SK-N-SH (cell line): ENCODE measurements around the gene KRT78. TPM values are rescaled to one million over a fixed set of nuclear protein-coding genes. Genes with fewer than 3 reads are reported as not detected.

ENCODE experiments used
- CTCF ChIA-PET: fragments of 300-600, 350-600 bp; formaldehyde crosslinking; extraction: SDS; loops from one replicate; lab custom pipeline; 2021; lab: Yijun Ruan, JAX
- POLR2A ChIA-PET: fragments of 350-600 bp; sonication (Branson Sonifier 250); formaldehyde crosslinking; extraction: SDS; loops from one replicate; lab custom pipeline; 2020; ENCODE audit warnings: antibody characterized with exemption, inconsistent platforms; lab: Yijun Ruan, JAX
- DNase-seq: peaks from one replicate; pipeline ENCODE4 v3.0.0; 2012
- H2AFZ ChIP-seq: fragments of 200-600 bp; sonication (generic); 2 replicates; pipeline ENCODE4 v1.8.1; 2016; ENCODE audit warnings: antibody characterized with exemption, mild to moderate bottlenecking, low read depth
- H3F3A ChIP-seq: fragments of 200-600 bp; sonication (generic); replicated peaks from 2 replicates; pipeline ENCODE3; 2016; ENCODE audit warnings: antibody characterized with exemption, mild to moderate bottlenecking; ENCODE audit not compliant: insufficient read depth
- H3K27ac ChIP-seq, 2 experiments: fragments of 200-500 bp in 1 of 2; fragments of 200-600 bp in 1 of 2; sonication (Bioruptor generic) in 1 of 2; sonication (generic), shearing (Covaris generic) in 1 of 2; 2 replicates each; pipeline versions ENCODE4 v1.5.1 to v1.6.1; 2014 to 2016; ENCODE audit warnings: low read depth in 2 of 2, inconsistent platforms in 1 of 2, low read length in 1 of 2, mild to moderate bottlenecking in 1 of 2, mixed read lengths in 1 of 2
- H3K27me3 ChIP-seq: fragments of 200-600 bp; sonication (generic), shearing (Covaris generic); 2 replicates; pipeline ENCODE4 v1.6.1; 2016; ENCODE audit warnings: mixed run types; ENCODE audit not compliant: insufficient read depth
- H3K36me3 ChIP-seq, 2 experiments: fragments of 200-500 bp in 1 of 2; fragments of 200-600 bp in 1 of 2; sonication (Bioruptor generic) in 1 of 2; sonication (generic) in 1 of 2; replicated peaks in 1 of 2; 2 replicates each; pipeline versions ENCODE3 to v1.5.1; 2014 to 2016; ENCODE audit warnings: low read length in 1 of 2, mild to moderate bottlenecking in 1 of 2; ENCODE audit not compliant: insufficient read depth in 2 of 2, control insufficient read depth in 1 of 2
- H3K4me1 ChIP-seq, 2 experiments: fragments of 200-500 bp in 1 of 2; fragments of 200-600 bp in 1 of 2; sonication (Bioruptor generic) in 1 of 2; sonication (generic), shearing (Covaris generic) in 1 of 2; 2 replicates each; pipeline versions ENCODE4 v1.5.1 to v1.6.1; 2014 to 2016; ENCODE audit warnings: low read depth in 1 of 2, low read length in 1 of 2, mixed run types in 1 of 2; ENCODE audit not compliant: insufficient read depth in 2 of 2, control insufficient read depth in 1 of 2
- H3K4me2 ChIP-seq: fragments of 200-600 bp; sonication (generic), shearing (Covaris generic); 2 replicates; pipeline ENCODE4 v1.6.1; 2017; ENCODE audit warnings: mixed run types
- H3K4me3 ChIP-seq, 2 experiments: fragments of 200-500 bp in 1 of 2; fragments of 200-600 bp in 1 of 2; sonication (Bioruptor generic) in 1 of 2; sonication (generic), shearing (Covaris generic) in 1 of 2; 2 replicates each; pipeline versions ENCODE4 v1.5.1 to v1.8.1; 2014 to 2016; ENCODE audit warnings: low read depth in 2 of 2, inconsistent platforms in 1 of 2, low read length in 1 of 2, mild to moderate bottlenecking in 1 of 2, mixed read lengths in 1 of 2, moderate library complexity in 1 of 2
- H3K79me2 ChIP-seq: fragments of 200-600 bp; sonication (generic); 2 replicates; pipeline ENCODE4 v1.8.1; 2017; ENCODE audit warnings: mild to moderate bottlenecking; ENCODE audit not compliant: insufficient read depth
- H3K9ac ChIP-seq: fragments of 200-600 bp; sonication (generic); 2 replicates; pipeline ENCODE4 v1.6.1; 2017; ENCODE audit warnings: mixed run types
- H3K9me2 ChIP-seq: fragments of 200-600 bp; sonication (generic); 2 replicates; pipeline ENCODE4 v1.6.1; 2017; ENCODE audit warnings: mixed run types
- H3K9me3 ChIP-seq: fragments of 200-600 bp; sonication (generic); 2 replicates; pipeline ENCODE4 v1.6.1; 2017; ENCODE audit warnings: mixed run types, mild to moderate bottlenecking, moderate library complexity
- H4K20me1 ChIP-seq: fragments of 200-600 bp; sonication (generic); 2 replicates; pipeline ENCODE4 v1.6.1; 2017; ENCODE audit warnings: mild to moderate bottlenecking, mixed run types; ENCODE audit not compliant: insufficient read depth
- ELF1 ChIP-seq: IDR thresholded peaks from 2 replicates; pipeline ENCODE4 v1.4.0; 2012
- EZH2phosphoT487 ChIP-seq: fragments of 200-600 bp; sonication (generic); IDR thresholded peaks from 2 replicates; pipeline ENCODE4 v1.6.1; 2017; ENCODE audit warnings: low read depth, mixed run types, mild to moderate bottlenecking, antibody characterized with exemption, moderate library complexity, borderline replicate concordance
- FOXJ3 ChIP-seq: sonication (generic); formaldehyde crosslinking; IDR thresholded peaks from 2 replicates; pipeline ENCODE4 v1.5.1; 2020; ENCODE audit warnings: mild to moderate bottlenecking, missing genetic modification reagents
- MEF2A ChIP-seq: IDR thresholded peaks from 2 replicates; pipeline ENCODE4 v1.4.0; 2012; ENCODE audit warnings: low read depth, borderline replicate concordance
- MXI1 ChIP-seq: IDR thresholded peaks from 2 replicates; pipeline ENCODE4 v1.6.1; 2012; ENCODE audit warnings: mild to moderate bottlenecking, low read depth, low read length, improper control_type of control experiment
- NRF1 ChIP-seq: IDR thresholded peaks from 2 replicates; pipeline ENCODE4 v1.6.1; 2012; ENCODE audit warnings: low read depth, mild to moderate bottlenecking, low read length
- RCOR1 ChIP-seq: fragments of 150-350 bp; IDR thresholded peaks from 2 replicates; pipeline ENCODE4 v1.6.1; 2017; ENCODE audit warnings: antibody characterized with exemption, low read length
- RFX5 ChIP-seq: IDR thresholded peaks from 2 replicates; pipeline ENCODE4 v1.6.1; 2012; ENCODE audit warnings: mild to moderate bottlenecking, improper control_type of control experiment, low read length
- RXRA ChIP-seq: IDR thresholded peaks from 2 replicates; pipeline ENCODE4 v1.4.0; 2012; ENCODE audit warnings: low read depth, mild to moderate bottlenecking, borderline replicate concordance
- SIN3A ChIP-seq: IDR thresholded peaks from 2 replicates; pipeline ENCODE4 v1.6.1; 2012; ENCODE audit warnings: low read depth, mild to moderate bottlenecking, low read length, moderate library complexity, borderline replicate concordance
- TAF1 ChIP-seq: IDR thresholded peaks from 2 replicates; pipeline ENCODE4 v1.6.1; 2012; ENCODE audit warnings: low read depth, mild to moderate bottlenecking, low read length, moderate library complexity, borderline replicate concordance
- TCF12 ChIP-seq: IDR thresholded peaks from 2 replicates; pipeline ENCODE4 v1.4.0; 2012
- TEAD4 ChIP-seq: IDR thresholded peaks from 2 replicates; pipeline ENCODE4 v1.4.0; 2012; ENCODE audit warnings: mild to moderate bottlenecking, borderline replicate concordance; ENCODE audit not compliant: insufficient read depth
- YY1 ChIP-seq: IDR thresholded peaks from 2 replicates; pipeline ENCODE4 v1.4.0; 2012; ENCODE audit warnings: low read depth, mild to moderate bottlenecking
- WGBS: methylation state at CpG from one replicate; pipeline ENCODE4 v1.1.6; 2017; ENCODE audit warnings: low lambda C conversion rate; 5-methylcytosine and 5-hydroxymethylcytosine counted together
- polyA plus RNA-seq, 3 experiments: library from polyadenylated mRNA; depleted of rRNA; stranded (reverse); fragments of >200 nt; gene quantifications; 2 replicates each; pipeline ENCODE4 v1.2.3, GENCODE V29; 2012
- TF ChIP-seq, protein P1 (sequence below): fragments of 150-350 bp; IDR thresholded peaks from 2 replicates; pipeline ENCODE4 v1.6.1; 2017; ENCODE audit warnings: antibody characterized with exemption, low read length, low read depth, borderline replicate concordance
- TF ChIP-seq, protein P2 (sequence below): IDR thresholded peaks from 2 replicates; pipeline ENCODE4 v1.6.1; 2012; ENCODE audit warnings: mild to moderate bottlenecking, low read depth, low read length, moderate library complexity
- TF ChIP-seq, protein P3 (sequence below): IDR thresholded peaks from 2 replicates; pipeline ENCODE4 v1.4.0; 2012; ENCODE audit warnings: low read depth
- TF ChIP-seq, protein P4 (sequence below): IDR thresholded peaks from 2 replicates; pipeline ENCODE4 v1.4.0; 2012; ENCODE audit warnings: low read depth, borderline replicate concordance

The KRT78 gene
- polyA plus RNA-seq, 1 of the 3 experiments (the other 2 are of a cell fraction): not detected

DNA sequence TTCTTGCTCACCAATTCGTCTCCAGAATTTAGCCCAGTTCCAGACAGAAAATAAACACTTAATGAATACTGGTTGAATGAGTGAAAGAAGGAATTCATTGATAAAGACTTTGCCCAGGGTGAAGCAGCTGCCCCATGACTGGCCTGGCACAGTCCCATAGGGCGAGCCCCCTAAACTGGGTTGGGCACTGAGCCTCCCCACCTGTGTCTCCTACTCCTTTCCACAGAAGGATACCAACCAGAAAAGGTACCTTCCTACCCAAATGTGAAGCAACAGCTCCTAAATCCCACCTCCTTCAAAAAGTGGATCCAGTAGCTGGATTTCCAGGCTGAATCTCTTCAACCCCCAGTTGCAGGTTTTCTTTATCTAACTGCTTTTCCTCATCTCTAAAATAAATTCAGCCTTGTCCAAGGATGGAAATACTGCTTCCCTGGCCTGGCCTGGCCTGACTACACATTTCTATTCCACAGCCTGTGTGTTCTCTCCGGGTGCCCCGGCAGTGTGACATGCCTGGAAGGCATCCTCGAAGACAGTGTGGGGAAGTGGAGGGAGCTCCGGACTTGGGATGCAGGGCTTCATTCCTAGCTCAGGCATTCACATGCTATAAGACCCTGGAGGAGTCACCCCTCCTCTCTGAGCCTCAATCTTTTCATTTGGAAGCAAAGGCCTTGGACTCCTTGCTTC lies 60.5 kb downstream of the KRT78 start:
- Histone ChIP-seq H3K9me2 (no peaks in the 10 kb centered on the region), H3F3A (no peaks in the 10 kb centered on the region), H3K9me3 (no peaks in the 10 kb centered on the region), H2AFZ (no peak overlapping the region), H3K4me2 (no peak overlapping the region), H3K27ac (no peak overlapping the region), H3K27me3 (peaks cover 21% of the 10 kb centered on the region; the same call in 1 of the 2 replicates), H3K4me1 (no peaks in the 10 kb centered on the region), H3K36me3 (no peaks in the 10 kb centered on the region), H3K9ac (no peak overlapping the region), H3K79me2 (no peaks in the 10 kb centered on the region), H3K4me3 (no peak overlapping the region), H4K20me1 (no peaks in the 10 kb centered on the region)
- CTCF ChIA-PET: no interaction called here
- TF ChIP-seq, protein P1, sequence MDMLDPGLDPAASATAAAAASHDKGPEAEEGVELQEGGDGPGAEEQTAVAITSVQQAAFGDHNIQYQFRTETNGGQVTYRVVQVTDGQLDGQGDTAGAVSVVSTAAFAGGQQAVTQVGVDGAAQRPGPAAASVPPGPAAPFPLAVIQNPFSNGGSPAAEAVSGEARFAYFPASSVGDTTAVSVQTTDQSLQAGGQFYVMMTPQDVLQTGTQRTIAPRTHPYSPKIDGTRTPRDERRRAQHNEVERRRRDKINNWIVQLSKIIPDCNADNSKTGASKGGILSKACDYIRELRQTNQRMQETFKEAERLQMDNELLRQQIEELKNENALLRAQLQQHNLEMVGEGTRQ: no peak
- TF ChIP-seq, protein P2, sequence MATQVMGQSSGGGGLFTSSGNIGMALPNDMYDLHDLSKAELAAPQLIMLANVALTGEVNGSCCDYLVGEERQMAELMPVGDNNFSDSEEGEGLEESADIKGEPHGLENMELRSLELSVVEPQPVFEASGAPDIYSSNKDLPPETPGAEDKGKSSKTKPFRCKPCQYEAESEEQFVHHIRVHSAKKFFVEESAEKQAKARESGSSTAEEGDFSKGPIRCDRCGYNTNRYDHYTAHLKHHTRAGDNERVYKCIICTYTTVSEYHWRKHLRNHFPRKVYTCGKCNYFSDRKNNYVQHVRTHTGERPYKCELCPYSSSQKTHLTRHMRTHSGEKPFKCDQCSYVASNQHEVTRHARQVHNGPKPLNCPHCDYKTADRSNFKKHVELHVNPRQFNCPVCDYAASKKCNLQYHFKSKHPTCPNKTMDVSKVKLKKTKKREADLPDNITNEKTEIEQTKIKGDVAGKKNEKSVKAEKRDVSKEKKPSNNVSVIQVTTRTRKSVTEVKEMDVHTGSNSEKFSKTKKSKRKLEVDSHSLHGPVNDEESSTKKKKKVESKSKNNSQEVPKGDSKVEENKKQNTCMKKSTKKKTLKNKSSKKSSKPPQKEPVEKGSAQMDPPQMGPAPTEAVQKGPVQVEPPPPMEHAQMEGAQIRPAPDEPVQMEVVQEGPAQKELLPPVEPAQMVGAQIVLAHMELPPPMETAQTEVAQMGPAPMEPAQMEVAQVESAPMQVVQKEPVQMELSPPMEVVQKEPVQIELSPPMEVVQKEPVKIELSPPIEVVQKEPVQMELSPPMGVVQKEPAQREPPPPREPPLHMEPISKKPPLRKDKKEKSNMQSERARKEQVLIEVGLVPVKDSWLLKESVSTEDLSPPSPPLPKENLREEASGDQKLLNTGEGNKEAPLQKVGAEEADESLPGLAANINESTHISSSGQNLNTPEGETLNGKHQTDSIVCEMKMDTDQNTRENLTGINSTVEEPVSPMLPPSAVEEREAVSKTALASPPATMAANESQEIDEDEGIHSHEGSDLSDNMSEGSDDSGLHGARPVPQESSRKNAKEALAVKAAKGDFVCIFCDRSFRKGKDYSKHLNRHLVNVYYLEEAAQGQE: no peak
- TF ChIP-seq RXRA: no peak
- no peak for TF ChIP-seq MXI1
- TF ChIP-seq EZH2phosphoT487: no peak
- no peak for TF ChIP-seq TEAD4
- no peak for TF ChIP-seq ELF1
- TF ChIP-seq TCF12: no peak
- TF ChIP-seq FOXJ3 (CRISPR knock-in tag): no peak
- no peak for TF ChIP-seq SIN3A
- TF ChIP-seq, protein P3, sequence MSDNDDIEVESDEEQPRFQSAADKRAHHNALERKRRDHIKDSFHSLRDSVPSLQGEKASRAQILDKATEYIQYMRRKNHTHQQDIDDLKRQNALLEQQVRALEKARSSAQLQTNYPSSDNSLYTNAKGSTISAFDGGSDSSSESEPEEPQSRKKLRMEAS: no peak
- no peak for TF ChIP-seq RFX5
- TF ChIP-seq TAF1: no peak
- TF ChIP-seq MEF2A: no peak
- TF ChIP-seq RCOR1: no peak
- TF ChIP-seq YY1: no peak
- TF ChIP-seq NRF1: no peak
- TF ChIP-seq, protein P4, sequence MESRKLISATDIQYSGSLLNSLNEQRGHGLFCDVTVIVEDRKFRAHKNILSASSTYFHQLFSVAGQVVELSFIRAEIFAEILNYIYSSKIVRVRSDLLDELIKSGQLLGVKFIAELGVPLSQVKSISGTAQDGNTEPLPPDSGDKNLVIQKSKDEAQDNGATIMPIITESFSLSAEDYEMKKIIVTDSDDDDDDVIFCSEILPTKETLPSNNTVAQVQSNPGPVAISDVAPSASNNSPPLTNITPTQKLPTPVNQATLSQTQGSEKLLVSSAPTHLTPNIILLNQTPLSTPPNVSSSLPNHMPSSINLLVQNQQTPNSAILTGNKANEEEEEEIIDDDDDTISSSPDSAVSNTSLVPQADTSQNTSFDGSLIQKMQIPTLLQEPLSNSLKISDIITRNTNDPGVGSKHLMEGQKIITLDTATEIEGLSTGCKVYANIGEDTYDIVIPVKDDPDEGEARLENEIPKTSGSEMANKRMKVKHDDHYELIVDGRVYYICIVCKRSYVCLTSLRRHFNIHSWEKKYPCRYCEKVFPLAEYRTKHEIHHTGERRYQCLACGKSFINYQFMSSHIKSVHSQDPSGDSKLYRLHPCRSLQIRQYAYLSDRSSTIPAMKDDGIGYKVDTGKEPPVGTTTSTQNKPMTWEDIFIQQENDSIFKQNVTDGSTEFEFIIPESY: no peak
- WGBS: 3% methylated on average over 4 of the region's 6 CpGs
- no peak for DNase-seq
- POLR2A ChIA-PET: no interaction called here

Other genes with a start within 250 kb of the KRT78 start
- gene KRT72, start 247.5 kb downstream of the KRT78 start, polyA plus RNA-seq (2012; rRNA removed): not detected in 2 replicates
- gene KRT73, start 230.4 kb downstream of the KRT78 start, polyA plus RNA-seq (2012; rRNA removed): not detected in 2 replicates
- gene KRT2, start 196.8 kb downstream of the KRT78 start, polyA plus RNA-seq (2012; rRNA removed): not detected in 2 replicates
- gene KRT1, start 168.6 kb downstream of the KRT78 start, polyA plus RNA-seq (2012; rRNA removed): not detected in 2 replicates
- gene KRT77, start 145.5 kb downstream of the KRT78 start, polyA plus RNA-seq (2012; rRNA removed): not detected in 2 replicates
- gene KRT76, start 71.6 kb downstream of the KRT78 start, polyA plus RNA-seq (2012; rRNA removed): not detected in 2 replicates
- not detected in 2 replicates for gene KRT3, start 52.9 kb downstream of the KRT78 start, polyA plus RNA-seq (2012; rRNA removed)
- not detected in 2 replicates for gene KRT4, start 34.9 kb downstream of the KRT78 start, polyA plus RNA-seq (2012; rRNA removed)
- gene KRT79, start 14.7 kb downstream of the KRT78 start, polyA plus RNA-seq (2012; rRNA removed): not detected in 2 replicates
- gene KRT8, start 56.1 kb upstream of the KRT78 start, polyA plus RNA-seq (2012; rRNA removed): 47.7 and 49.4 TPM in 2 replicates
- gene KRT18, start 100.1 kb upstream of the KRT78 start, polyA plus RNA-seq (2012; rRNA removed): 332 and 351 TPM in 2 replicates
- gene EIF4B, start 157.5 kb upstream of the KRT78 start, polyA plus RNA-seq (2012; rRNA removed): 267 and 292 TPM in 2 replicates
- 32.7 and 50.0 TPM in 2 replicates for gene TNS2, start 201.1 kb upstream of the KRT78 start, polyA plus RNA-seq (2012; rRNA removed)
- gene SPRYD3, start 230.4 kb upstream of the KRT78 start, polyA plus RNA-seq (2012; rRNA removed): 20.3 and 25.8 TPM in 2 replicates
- 290 and 570 TPM in 2 replicates for gene IGFBP6, start 248.7 kb upstream of the KRT78 start, polyA plus RNA-seq (2012; rRNA removed)